Myocyte (in vitro differentiated cells): Measurements from ENCODE around the gene GABRA1. TPM values are rescaled to one million over a fixed set of nuclear protein-coding genes. Genes with fewer than 3 reads are reported as not detected.

ENCODE experiments used
- DNase-seq: peaks from one replicate; pipeline ENCODE4 v3.0.0-alpha.2; 2012; ENCODE audit warnings: low read depth
- polyA plus RNA-seq: library from polyadenylated mRNA; unstranded; fragments of >200 nt; gene quantifications from one replicate; pipeline ENCODE4 v1.2.1, GENCODE V29; 2012; ENCODE audit warnings: missing spikeins
- total RNA-seq: library from RNA; depleted of rRNA; stranded (reverse); fragments of >200 nt; gene quantifications from 2 replicates; pipeline ENCODE4 v1.2.3, GENCODE V29; 2014

The GABRA1 gene
- total RNA-seq = not detected in 2 replicates
- polyA plus RNA-seq = not detected

- DNase-seq = no peak
These were observed at the start of gene GABRA1 for GRCh38 chr5:161847941-161848391. Gene GABRA1, plus strand, starts transcription at chr5:161848120. Its CDS starts 2,691 bp downstream, at chr5:161850811.

GRCh38 chr5:161799316-161799715 is 48.6 kb upstream of the GABRA1 start:
- no peak for DNase-seq

- no peak for DNase-seq
These were observed 43.7 kb upstream of the GABRA1 start for GRCh38 chr5:161804263-161804662.

- DNase-seq = peak; percentile 7
These were observed 1.2 kb upstream of the GABRA1 start for GRCh38 chr5:161846746-161847145.

GRCh38 chr5:161847447-161847846 is 473 bp upstream of the GABRA1 start:
- no peak for DNase-seq

- no peak for DNase-seq
These were observed 2.6 kb downstream of the GABRA1 start for GRCh38 chr5:161850491-161850890.

GRCh38 chr5:161851691-161852299 is 3.9 kb downstream of the GABRA1 start:
- DNase-seq = peak; percentile 0

- DNase-seq = no peak
These were observed 9.4 kb downstream of the GABRA1 start for GRCh38 chr5:161857358-161857757.

- DNase-seq = no peak
These were observed 15.3 kb downstream of the GABRA1 start for GRCh38 chr5:161863259-161863658.

GRCh38 chr5:161863811-161864210 is 15.9 kb downstream of the GABRA1 start:
- no peak for DNase-seq

- DNase-seq = no peak
These were observed 17.6 kb downstream of the GABRA1 start for GRCh38 chr5:161865510-161865909.

- DNase-seq = no peak
These were observed 42.1 kb downstream of the GABRA1 start for GRCh38 chr5:161889971-161890370.

GRCh38 chr5:161895514-161895913 is 47.6 kb downstream of the GABRA1 start:
- no peak for DNase-seq

GRCh38 chr5:161897033-161897432 is 49.1 kb downstream of the GABRA1 start:
- no peak for DNase-seq

GRCh38 chr5:161899590-161899989 is 51.7 kb downstream of the GABRA1 start:
- no peak for DNase-seq

- DNase-seq = no peak
These were observed 53.1 kb downstream of the GABRA1 start for GRCh38 chr5:161900981-161901380.

GRCh38 chr5:161921781-161922180 is 73.9 kb downstream of the GABRA1 start:
- DNase-seq = no peak

- no peak for DNase-seq
These were observed 76.3 kb downstream of the GABRA1 start for GRCh38 chr5:161924270-161924669.

GRCh38 chr5:161925960-161926359 is 78.0 kb downstream of the GABRA1 start:
- DNase-seq = no peak

- DNase-seq = no peak
These were observed 86.6 kb downstream of the GABRA1 start for GRCh38 chr5:161934486-161934885.

GRCh38 chr5:161944974-161945373 is 97.1 kb downstream of the GABRA1 start:
- DNase-seq = no peak

- no peak for DNase-seq
These were observed 99.0 kb downstream of the GABRA1 start for GRCh38 chr5:161946911-161947310.
